B cell (primary cell): Measurements from ENCODE around the gene ANKRD44. TPM values are rescaled to one million over a fixed set of nuclear protein-coding genes. Genes with fewer than 3 reads are reported as not detected.
A peak's percentile ranks its signal among the peaks of the same experiment; 100 is the strongest.

ENCODE experiments used
- ATAC-seq: fragments of 200-7000 bp; cut with Tn5 transposase; one replicate; pipeline ENCODE4 v1.10.0; 2021; ENCODE audit warnings: low read depth, mild to moderate bottlenecking, moderate number of reproducible peaks, moderate library complexity
- CTCF ChIA-PET: fragments of 350-600 bp; sonication (Branson Sonifier 250); formaldehyde crosslinking; loops from one replicate; lab custom pipeline; 2021; ENCODE audit warnings: antibody characterized with exemption, inconsistent platforms; lab: Charles Lee
- POLR2A ChIA-PET: fragments of 350-600 bp; sonication (Branson Sonifier 250); formaldehyde crosslinking; loops from one replicate; lab custom pipeline; 2021; ENCODE audit warnings: antibody characterized with exemption; lab: Charles Lee
- DNase-seq: peaks from one replicate; pipeline ENCODE4 v3.0.0; 2013
- H2AFZ ChIP-seq: 2 replicates; pipeline ENCODE4 v1.6.1; 2012; ENCODE audit warnings: mild to moderate bottlenecking, low read depth, low read length; ENCODE audit not compliant: insufficient read depth, poor library complexity, severe bottlenecking
- H3K27ac ChIP-seq, 2 donors: 1 replicate in 1 of 2; 2 replicates in 1 of 2; pipeline ENCODE4 v1.5.1; 2012 to 2013; ENCODE audit warnings: low read length in 2 of 2, mild to moderate bottlenecking in 2 of 2, moderate library complexity in 1 of 2
- H3K27me3 ChIP-seq, 4 experiments: fragments of 200-600 bp in 1 of 4; sonication (generic) in 1 of 4; replicated peaks in 1 of 4; 1 replicate in 2 of 4; 2 replicates in 2 of 4; pipeline versions ENCODE4 v1.6.1 to v1.7.0; 2013 to 2016; ENCODE audit warnings: low read length in 3 of 4, mild to moderate bottlenecking in 2 of 4, mixed read lengths in 1 of 4, moderate library complexity in 1 of 4; ENCODE audit not compliant: insufficient read depth in 4 of 4, control insufficient read depth in 3 of 4; ENCODE audit errors: control extremely low read depth in 1 of 4
- H3K36me3 ChIP-seq, 2 experiments: replicated peaks in 1 of 2; 1 replicate in 1 of 2; 2 replicates in 1 of 2; pipeline versions ENCODE4 v1.6.1 to v1.7.1; 2013; ENCODE audit warnings: low read length in 1 of 2; ENCODE audit not compliant: insufficient read depth in 2 of 2, control insufficient read depth in 1 of 2; ENCODE audit errors: control extremely low read depth in 1 of 2, extremely low read depth in 1 of 2
- H3K4me1 ChIP-seq, 2 donors: fragments of 200-600 bp in 1 of 2; sonication (generic) in 1 of 2; 1 replicate in 1 of 2; 2 replicates in 1 of 2; pipeline versions ENCODE4 v1.5.1 to v1.6.1; 2013 to 2017; ENCODE audit warnings: low read length in 2 of 2; ENCODE audit not compliant: control insufficient read depth in 2 of 2, insufficient read depth in 2 of 2
- H3K4me2 ChIP-seq: replicated peaks from 2 replicates; pipeline ENCODE3; 2012; ENCODE audit warnings: mild to moderate bottlenecking, low read depth, low read length; ENCODE audit not compliant: poor library complexity, severe bottlenecking
- H3K4me3 ChIP-seq, 5 experiments: fragments of 200-600 bp in 1 of 5; sonication (generic) in 1 of 5; 1 replicate in 3 of 5; 2 replicates in 2 of 5; pipeline versions ENCODE4 v1.5.1 to v1.7.0; 2011 to 2016; ENCODE audit warnings: low read length in 4 of 5, mild to moderate bottlenecking in 4 of 5, low read depth in 2 of 5, control low read depth in 1 of 5, moderate library complexity in 1 of 5; ENCODE audit not compliant: insufficient read depth in 1 of 5; ENCODE audit errors: control extremely low read depth in 1 of 5, extremely low read depth in 1 of 5
- H3K79me2 ChIP-seq: fragments of 200-600 bp; sonication (generic); one replicate; pipeline ENCODE4 v1.6.0; 2016; ENCODE audit warnings: low read length; ENCODE audit not compliant: control insufficient read depth, insufficient read depth
- H3K9ac ChIP-seq: fragments of 200-600 bp; sonication (generic); 2 replicates; pipeline ENCODE4 v1.6.1; 2017; ENCODE audit warnings: mild to moderate bottlenecking, low read length, moderate library complexity
- H3K9me3 ChIP-seq, 3 donors: one replicate each; pipeline versions ENCODE4 v1.6.1 to v1.7.1; 2013; ENCODE audit warnings: low read length in 2 of 3; ENCODE audit not compliant: control insufficient read depth in 2 of 3, insufficient read depth in 1 of 3; ENCODE audit errors: control extremely low read depth in 1 of 3
- H4K20me1 ChIP-seq: 2 replicates; pipeline ENCODE4 v1.6.0; 2012; ENCODE audit warnings: mild to moderate bottlenecking, low read length; ENCODE audit not compliant: insufficient read depth, control insufficient read depth, poor library complexity, severe bottlenecking
- H3K27ac Mint-ChIP-seq: one replicate; pipeline ENCODE4 v1.8.0; 2021; ENCODE audit warnings: mixed read lengths
- H3K27me3 Mint-ChIP-seq: one replicate; pipeline ENCODE4 v1.8.0; 2021; ENCODE audit warnings: mixed read lengths
- H3K4me1 Mint-ChIP-seq: one replicate; pipeline ENCODE4 v1.8.0; 2021; ENCODE audit warnings: mixed read lengths
- H3K4me3 Mint-ChIP-seq: one replicate; pipeline ENCODE4 v1.8.0; 2021; ENCODE audit warnings: mixed read lengths
- H3K9me3 Mint-ChIP-seq: one replicate; pipeline ENCODE4 v1.8.0; 2022; ENCODE audit warnings: mixed read lengths; ENCODE audit not compliant: insufficient read depth
- CTCF ChIP-seq: fragments of 200-600 bp; IDR thresholded peaks from one replicate; pipeline ENCODE4 v1.8.0; 2022; ENCODE audit warnings: antibody characterized with exemption, mild to moderate bottlenecking
- EZH2 ChIP-seq: IDR thresholded peaks from 2 replicates; pipeline ENCODE4 v1.6.1; 2012; ENCODE audit warnings: borderline replicate concordance, low read depth, mild to moderate bottlenecking, moderate library complexity, low read length; ENCODE audit not compliant: insufficient read depth, poor library complexity, severe bottlenecking
- WGBS: methylation state at CpG from one replicate; pipeline ENCODE4 v1.1.5; 2013; ENCODE audit warnings: missing lambda C conversion rate; ENCODE audit not compliant: insufficient coverage; 5-methylcytosine and 5-hydroxymethylcytosine counted together
- intact Hi-C: fragments of 100-400 bp; cut with micrococcal nuclease; formaldehyde crosslinking; loops from one replicate; pipeline ENCODE4 v1.10.0; 2022
- polyA plus RNA-seq: library from polyadenylated mRNA; depleted of rRNA; stranded (reverse); fragments of >200 nt; gene quantifications from 2 replicates; pipeline ENCODE4 v1.2.3, GENCODE V29; 2012
- total RNA-seq, 2 donors: library from RNA; stranded (reverse); fragments of 120-200 nt in 1 of 2; gene quantifications; 1 replicate in 1 of 2; 2 replicates in 1 of 2; pipeline versions ENCODE4 v1.2.3 to v1.2.4, GENCODE V29; 2013 to 2022

The ANKRD44 gene
- total and polyA plus RNA-seq, 2 donors (not counting 1 experiment from before 2014, with no cell fraction given), result 92.6 to 457 TPM

- Histone ChIP-seq H3K9ac (peak overlapping the region; percentile 24), H3K36me3 (peaks cover 11 to 27% of the 10 kb centered on the region in 2 experiments), H3K79me2 (peaks cover 98% of the 10 kb centered on the region), H3K4me1 (peaks cover 86 to 90% of the 10 kb centered on the region in 2 donors), H3K27ac (peak overlapping the region; percentile 94 to 95), H3K4me3 (peak overlapping the region in 2 of 5 experiments; percentile 2 to 25), H3K9me3 (no peaks in the 10 kb centered on the region), H3K4me2 (peak overlapping the region; percentile 73), H2AFZ (peak overlapping the region; percentile 43), H4K20me1 (no peaks in the 10 kb centered on the region), H3K27me3 (no peaks in the 10 kb centered on the region)
- WGBS, result 0% methylated on average over 1 of the region's 3 CpGs
- Mint-ChIP-seq H3K27me3 (no peaks in the 10 kb centered on the region), H3K4me3 (peak overlapping the region; percentile 69), H3K9me3 (no peaks in the 10 kb centered on the region), H3K4me1 (peaks cover 89% of the 10 kb centered on the region), H3K27ac (peak overlapping the region; percentile 90)
- ATAC-seq, result no peak
- no peak for TF ChIP-seq EZH2
- no peak for TF ChIP-seq CTCF
- CTCF ChIA-PET, result interaction anchor here (0.7 to 7.3 kb wide), 10 partner anchors 9 to 101 kb away, joined by 3 to 33 read pairs (median 4); no protein-coding TSS in a partner anchor
- POLR2A ChIA-PET, result interaction anchor here (0.7 to 2.8 kb wide), 2 partner anchors 9 to 101 kb away, joined by 3 to 29 read pairs; partner anchors contain the start of gene ANKRD44
- intact Hi-C loops, result loop anchor here (1.0 kb wide), 1 partner anchor 8 kb away; no protein-coding TSS in a partner anchor
- DNase-seq, result peak; percentile 34
These were observed 103.0 kb downstream of the ANKRD44 start for GRCh38 chr2:197207598-197207997.

GRCh38 chr2:197207106-197207505 lies 103.5 kb downstream of the ANKRD44 start:
- H2AFZ ChIP-seq, result no peak overlapping the region

More at GRCh38 chr2:197207106-197207505, 103.5 kb downstream of the ANKRD44 start:
- Mint-ChIP-seq H3K4me1 (peaks cover 88% of the 10 kb centered on the region), H3K27ac (peak overlapping the region; percentile 90), H3K9me3 (no peaks in the 10 kb centered on the region), H3K27me3 (no peaks in the 10 kb centered on the region), H3K4me3 (peak overlapping the region; percentile 69)
- Histone ChIP-seq H3K4me1 (peaks cover 84 to 90% of the 10 kb centered on the region in 2 donors), H3K9ac (peak overlapping the region; percentile 24), H3K79me2 (peaks cover 98% of the 10 kb centered on the region), H3K4me2 (peak overlapping the region; percentile 73), H3K27me3 (no peaks in the 10 kb centered on the region), H3K4me3 (peak overlapping the region in 1 of 5 experiments; percentile 25), H3K9me3 (no peaks in the 10 kb centered on the region), H3K27ac (peak overlapping the region; percentile 94 to 95), H4K20me1 (no peaks in the 10 kb centered on the region), H3K36me3 (peaks cover 11 to 29% of the 10 kb centered on the region in 2 experiments)
- ATAC-seq (no peak), DNase-seq (no peak)
- intact Hi-C loops, result loop anchor here (1.0 kb wide), 1 partner anchor 8 kb away; no protein-coding TSS in a partner anchor
- POLR2A ChIA-PET, result interaction anchor here (0.6 to 2.8 kb wide), 4 partner anchors 8 to 101 kb away, joined by 3 to 29 read pairs (median 3); partner anchors contain the start of gene ANKRD44
- TF ChIP-seq EZH2 (no peak), CTCF (no peak)
- no CpG with 5 or more reads among the region's 2 CpGs for WGBS
- CTCF ChIA-PET, result interaction anchor here (0.7 to 3.2 kb wide), 9 partner anchors 8 to 101 kb away, joined by 3 to 29 read pairs (median 4); no protein-coding TSS in a partner anchor
